HepG2 (cell line): ENCODE results near the gene ANAPC1.
"Not testable (repeated sequence)": the region's sequence is repeated elsewhere in the genome, so short reads cannot be mapped to it uniquely, and the experiment has no call there.

ENCODE experiments used
- CREB1 ChIP-seq, 2 experiments: fragments of 450-650 bp in 1 of 2; IDR thresholded peaks; 2 replicates each; pipeline ENCODE4 v1.6.1; 2016 to 2017; ENCODE audit warnings: control low read depth in 1 of 2, mild to moderate bottlenecking in 1 of 2, missing compliant biosample characterization in 1 of 2, missing genetic modification characterization in 1 of 2
- DMAP1 ChIP-seq: IDR thresholded peaks from 2 replicates; pipeline ENCODE4 v1.6.1; 2016
- ELF3 ChIP-seq: IDR thresholded peaks from 2 replicates; pipeline ENCODE4 v1.6.1; 2016; ENCODE audit warnings: missing genetic modification reagents, missing compliant biosample characterization
- EZH2 ChIP-seq: conservative IDR thresholded peaks from 2 replicates; pipeline ENCODE4 v1.6.1; 2012; ENCODE audit warnings: mild to moderate bottlenecking, low read depth, low read length, moderate library complexity
- NFIC ChIP-seq: IDR thresholded peaks from 2 replicates; pipeline ENCODE4 v1.6.1; 2012; ENCODE audit warnings: mild to moderate bottlenecking, low read length, inconsistent platforms
- NPAS2 ChIP-seq: sonication (generic); formaldehyde crosslinking; IDR thresholded peaks from 2 replicates; pipeline ENCODE4 v1.8.0; 2022; ENCODE audit warnings: mild to moderate bottlenecking, missing genetic modification reagents, borderline replicate concordance
- ZNF350 ChIP-seq: sonication (generic); formaldehyde crosslinking; IDR thresholded peaks from 2 replicates; pipeline ENCODE4 v1.4.0; 2020; ENCODE audit warnings: mild to moderate bottlenecking, low read depth, missing genetic modification reagents, borderline replicate concordance
- ZNF720 ChIP-seq: sonication (generic); formaldehyde crosslinking; IDR thresholded peaks from 2 replicates; pipeline ENCODE4 v1.4.0; 2020; ENCODE audit warnings: missing genetic modification reagents
- ZNF841 ChIP-seq: sonication (generic); formaldehyde crosslinking; IDR thresholded peaks from 2 replicates; pipeline ENCODE4 v1.8.1; 2023; ENCODE audit warnings: missing genetic modification reagents, borderline replicate concordance
- TF ChIP-seq, protein P1 (sequence below): sonication (generic); formaldehyde crosslinking; IDR thresholded peaks from 2 replicates; pipeline ENCODE4 v1.5.0; 2020; ENCODE audit warnings: mild to moderate bottlenecking, missing genetic modification reagents, moderate library complexity
- TF ChIP-seq, protein P2 (sequence below): sonication (generic); formaldehyde crosslinking; IDR thresholded peaks from 2 replicates; pipeline ENCODE4 v1.5.0; 2020; ENCODE audit warnings: mild to moderate bottlenecking, missing genetic modification reagents, borderline replicate concordance
- TF ChIP-seq, protein P3 (sequence below): sonication (generic); formaldehyde crosslinking; IDR thresholded peaks from 2 replicates; pipeline ENCODE4 v1.4.0; 2020; ENCODE audit warnings: missing genetic modification reagents
- TF ChIP-seq, protein P4 (sequence below): sonication (generic); formaldehyde crosslinking; IDR thresholded peaks from 2 replicates; pipeline ENCODE4 v1.5.1; 2020; ENCODE audit warnings: mild to moderate bottlenecking, missing genetic modification reagents, moderate library complexity

DNA sequence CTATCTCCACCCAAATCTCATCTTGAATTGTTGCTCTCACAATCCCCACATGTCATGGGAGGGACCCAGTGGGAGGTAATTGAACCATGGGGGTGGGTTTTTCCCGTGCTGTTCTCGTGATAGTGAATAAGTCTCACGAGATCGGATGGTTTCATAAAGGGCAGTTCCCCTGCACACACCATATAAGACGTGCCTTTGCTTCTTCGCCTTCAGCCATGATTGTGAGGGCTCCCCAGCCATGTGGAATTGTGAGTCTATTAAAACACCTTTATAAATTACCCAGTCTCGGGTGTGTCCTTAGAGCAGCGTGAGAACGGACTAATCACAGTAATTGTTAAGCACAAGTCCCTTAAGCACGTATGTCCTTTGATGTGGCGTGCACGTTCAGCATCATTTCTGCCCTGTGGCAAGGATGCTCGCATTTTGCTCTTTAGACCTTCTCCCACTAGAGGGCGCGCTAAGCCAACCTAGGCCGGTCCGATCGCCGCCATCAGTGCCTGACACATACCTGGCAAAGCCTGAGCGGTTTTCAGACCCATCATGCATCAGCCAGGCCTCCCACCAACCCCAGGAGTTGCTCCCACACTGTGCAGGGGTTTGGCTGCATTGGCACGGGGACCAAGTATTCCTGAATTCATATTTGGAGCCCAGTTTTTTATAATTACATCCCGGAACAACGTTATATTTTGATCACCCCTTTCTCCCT is 136.4 kb downstream of the ANAPC1 start:
- not testable (repeated sequence) for TF ChIP-seq ZNF350; NFIC; EZH2; ZNF841 (CRISPR knock-in tag); ELF3; CREB1 (IDR thresholded peaks at IDR 0.05); CREB1 (CRISPR knock-in tag; IDR thresholded peaks at IDR 0.05); NPAS2 (CRISPR knock-in tag); DMAP1 (CRISPR knock-in tag); ZNF720 (CRISPR knock-in tag)
- TF ChIP-seq, protein P1, sequence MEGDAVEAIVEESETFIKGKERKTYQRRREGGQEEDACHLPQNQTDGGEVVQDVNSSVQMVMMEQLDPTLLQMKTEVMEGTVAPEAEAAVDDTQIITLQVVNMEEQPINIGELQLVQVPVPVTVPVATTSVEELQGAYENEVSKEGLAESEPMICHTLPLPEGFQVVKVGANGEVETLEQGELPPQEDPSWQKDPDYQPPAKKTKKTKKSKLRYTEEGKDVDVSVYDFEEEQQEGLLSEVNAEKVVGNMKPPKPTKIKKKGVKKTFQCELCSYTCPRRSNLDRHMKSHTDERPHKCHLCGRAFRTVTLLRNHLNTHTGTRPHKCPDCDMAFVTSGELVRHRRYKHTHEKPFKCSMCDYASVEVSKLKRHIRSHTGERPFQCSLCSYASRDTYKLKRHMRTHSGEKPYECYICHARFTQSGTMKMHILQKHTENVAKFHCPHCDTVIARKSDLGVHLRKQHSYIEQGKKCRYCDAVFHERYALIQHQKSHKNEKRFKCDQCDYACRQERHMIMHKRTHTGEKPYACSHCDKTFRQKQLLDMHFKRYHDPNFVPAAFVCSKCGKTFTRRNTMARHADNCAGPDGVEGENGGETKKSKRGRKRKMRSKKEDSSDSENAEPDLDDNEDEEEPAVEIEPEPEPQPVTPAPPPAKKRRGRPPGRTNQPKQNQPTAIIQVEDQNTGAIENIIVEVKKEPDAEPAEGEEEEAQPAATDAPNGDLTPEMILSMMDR (CRISPR knock-in tag) = not testable (repeated sequence)
- TF ChIP-seq, protein P2, sequence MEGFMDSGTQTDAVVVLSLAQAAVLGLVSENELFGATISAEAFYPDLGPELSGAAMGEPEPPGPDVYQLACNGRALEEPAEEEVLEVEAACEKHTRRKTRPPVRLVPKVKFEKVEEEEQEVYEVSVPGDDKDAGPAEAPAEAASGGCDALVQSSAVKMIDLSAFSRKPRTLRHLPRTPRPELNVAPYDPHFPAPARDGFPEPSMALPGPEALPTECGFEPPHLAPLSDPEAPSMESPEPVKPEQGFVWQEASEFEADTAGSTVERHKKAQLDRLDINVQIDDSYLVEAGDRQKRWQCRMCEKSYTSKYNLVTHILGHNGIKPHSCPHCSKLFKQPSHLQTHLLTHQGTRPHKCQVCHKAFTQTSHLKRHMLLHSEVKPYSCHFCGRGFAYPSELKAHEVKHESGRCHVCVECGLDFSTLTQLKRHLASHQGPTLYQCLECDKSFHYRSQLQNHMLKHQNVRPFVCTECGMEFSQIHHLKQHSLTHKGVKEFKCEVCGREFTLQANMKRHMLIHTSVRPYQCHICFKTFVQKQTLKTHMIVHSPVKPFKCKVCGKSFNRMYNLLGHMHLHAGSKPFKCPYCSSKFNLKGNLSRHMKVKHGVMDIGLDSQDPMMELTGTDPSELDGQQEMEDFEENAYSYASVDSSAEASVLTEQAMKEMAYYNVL (CRISPR knock-in tag) = not testable (repeated sequence)
- TF ChIP-seq, protein P3, sequence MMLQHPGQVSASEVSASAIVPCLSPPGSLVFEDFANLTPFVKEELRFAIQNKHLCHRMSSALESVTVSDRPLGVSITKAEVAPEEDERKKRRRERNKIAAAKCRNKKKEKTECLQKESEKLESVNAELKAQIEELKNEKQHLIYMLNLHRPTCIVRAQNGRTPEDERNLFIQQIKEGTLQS (CRISPR knock-in tag) = not testable (repeated sequence)
- TF ChIP-seq, protein P4, sequence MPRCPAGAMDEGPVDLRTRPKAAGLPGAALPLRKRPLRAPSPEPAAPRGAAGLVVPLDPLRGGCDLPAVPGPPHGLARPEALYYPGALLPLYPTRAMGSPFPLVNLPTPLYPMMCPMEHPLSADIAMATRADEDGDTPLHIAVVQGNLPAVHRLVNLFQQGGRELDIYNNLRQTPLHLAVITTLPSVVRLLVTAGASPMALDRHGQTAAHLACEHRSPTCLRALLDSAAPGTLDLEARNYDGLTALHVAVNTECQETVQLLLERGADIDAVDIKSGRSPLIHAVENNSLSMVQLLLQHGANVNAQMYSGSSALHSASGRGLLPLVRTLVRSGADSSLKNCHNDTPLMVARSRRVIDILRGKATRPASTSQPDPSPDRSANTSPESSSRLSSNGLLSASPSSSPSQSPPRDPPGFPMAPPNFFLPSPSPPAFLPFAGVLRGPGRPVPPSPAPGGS (CRISPR knock-in tag) = not testable (repeated sequence)
